Measurements from ENCODE around the gene BCKDHA. TPM values are rescaled to one million over a fixed set of nuclear protein-coding genes. Genes with fewer than 3 reads are reported as not detected.
"Not testable (repeated sequence)": the region's sequence is repeated elsewhere in the genome, so short reads cannot be mapped to it uniquely, and the experiment has no call there.

Gene BCKDHA
- polyA plus RNA-seq, 1 of the 3 experiments (the other 2 are of a cell fraction), result 30.9 TPM

- CTCF ChIA-PET, result no interaction called here
Observed at GRCh38 chr19:41434450-41434849, 36.8 kb downstream of the BCKDHA start.

GRCh38 chr19:41435376-41435775 lies 37.8 kb downstream of the BCKDHA start:
- peaks cover 13% of the 10 kb centered on the region; the same call in 1 of the 2 replicates for H3K79me2 ChIP-seq (ENCODE audit: insufficient read depth)
- not testable (repeated sequence) for H3K9ac ChIP-seq; H3K4me3 ChIP-seq (ENCODE audit: low read depth in 2 of 2, low read length in 1 of 2); H3K9me3 ChIP-seq; H3K9me2 ChIP-seq; H3K27me3 ChIP-seq (ENCODE audit: insufficient read depth); H3K4me2 ChIP-seq; H2AFZ ChIP-seq (ENCODE audit: low read depth); H3K27ac ChIP-seq (ENCODE audit: low read depth in 2 of 2, low read length in 1 of 2); H3F3A ChIP-seq (replicated peaks; ENCODE audit: insufficient read depth); H4K20me1 ChIP-seq (ENCODE audit: insufficient read depth); H3K4me1 ChIP-seq (ENCODE audit: control insufficient read depth in 1 of 2, insufficient read depth in 2 of 2, low read depth in 1 of 2, low read length in 1 of 2); DNase-seq
- CTCF ChIA-PET, result interaction anchor here (0.6 to 1.8 kb wide), 3 partner anchors 10 to 1172 kb away, joined by 3 to 4 read pairs (median 4); no protein-coding TSS in a partner anchor
- peaks cover 4 to 14% of the 10 kb centered on the region in 2 experiments for H3K36me3 ChIP-seq (replicated peaks in 1 of 2; ENCODE audit: control insufficient read depth in 1 of 2, insufficient read depth in 2 of 2, low read length in 1 of 2)
- WGBS (ENCODE audit: low lambda C conversion rate), result 97% methylated on average over 11 of the region's 11 CpGs
- POLR2A ChIA-PET, result interaction anchor here (0.5 to 0.6 kb wide), 2 partner anchors 79 to 679 kb away, joined by 3 to 4 read pairs; no protein-coding TSS in a partner anchor

More at GRCh38 chr19:41434450-41434849, 36.8 kb downstream of the BCKDHA start:
- 92% methylated on average over 5 of the region's 5 CpGs for WGBS (ENCODE audit: low lambda C conversion rate)
- Histone ChIP-seq H4K20me1 (ENCODE audit: insufficient read depth) (no peaks in the 10 kb centered on the region), H3K9ac (no peak overlapping the region), H3K79me2 (ENCODE audit: insufficient read depth) (peaks cover 13% of the 10 kb centered on the region; the same call in 1 of the 2 replicates), H3K36me3 (replicated peaks in 1 of 2; ENCODE audit: control insufficient read depth in 1 of 2, insufficient read depth in 2 of 2, low read length in 1 of 2) (peaks cover 4 to 14% of the 10 kb centered on the region in 2 experiments), H3F3A (replicated peaks; ENCODE audit: insufficient read depth) (peaks cover 6% of the 10 kb centered on the region), H3K4me3 (ENCODE audit: low read depth in 2 of 2, low read length in 1 of 2) (no peak overlapping the region), H3K4me2 (no peak overlapping the region), H3K27ac (ENCODE audit: low read depth in 2 of 2, low read length in 1 of 2) (no peak overlapping the region), H3K9me3 (no peaks in the 10 kb centered on the region), H3K9me2 (no peaks in the 10 kb centered on the region), H3K4me1 (ENCODE audit: control insufficient read depth in 1 of 2, insufficient read depth in 2 of 2, low read depth in 1 of 2, low read length in 1 of 2) (peaks cover 0 to 4% of the 10 kb centered on the region in 2 experiments; a peak in 3 of 4 replicates), H2AFZ (ENCODE audit: low read depth) (no peak overlapping the region), H3K27me3 (ENCODE audit: insufficient read depth) (no peaks in the 10 kb centered on the region)
- TF ChIP-seq, protein P1, sequence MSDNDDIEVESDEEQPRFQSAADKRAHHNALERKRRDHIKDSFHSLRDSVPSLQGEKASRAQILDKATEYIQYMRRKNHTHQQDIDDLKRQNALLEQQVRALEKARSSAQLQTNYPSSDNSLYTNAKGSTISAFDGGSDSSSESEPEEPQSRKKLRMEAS (IDR thresholded peaks at IDR 0.05; ENCODE audit: low read depth), result no peak
- no peak for TF ChIP-seq TAF1 (IDR thresholded peaks at IDR 0.05; ENCODE audit: borderline replicate concordance, low read depth, low read length)
- TF ChIP-seq RXRA (IDR thresholded peaks at IDR 0.05; ENCODE audit: borderline replicate concordance, low read depth), result no peak
- no peak for TF ChIP-seq GATA2 (CRISPR knock-in tag; IDR thresholded peaks at IDR 0.05)
- TF ChIP-seq, protein P2, sequence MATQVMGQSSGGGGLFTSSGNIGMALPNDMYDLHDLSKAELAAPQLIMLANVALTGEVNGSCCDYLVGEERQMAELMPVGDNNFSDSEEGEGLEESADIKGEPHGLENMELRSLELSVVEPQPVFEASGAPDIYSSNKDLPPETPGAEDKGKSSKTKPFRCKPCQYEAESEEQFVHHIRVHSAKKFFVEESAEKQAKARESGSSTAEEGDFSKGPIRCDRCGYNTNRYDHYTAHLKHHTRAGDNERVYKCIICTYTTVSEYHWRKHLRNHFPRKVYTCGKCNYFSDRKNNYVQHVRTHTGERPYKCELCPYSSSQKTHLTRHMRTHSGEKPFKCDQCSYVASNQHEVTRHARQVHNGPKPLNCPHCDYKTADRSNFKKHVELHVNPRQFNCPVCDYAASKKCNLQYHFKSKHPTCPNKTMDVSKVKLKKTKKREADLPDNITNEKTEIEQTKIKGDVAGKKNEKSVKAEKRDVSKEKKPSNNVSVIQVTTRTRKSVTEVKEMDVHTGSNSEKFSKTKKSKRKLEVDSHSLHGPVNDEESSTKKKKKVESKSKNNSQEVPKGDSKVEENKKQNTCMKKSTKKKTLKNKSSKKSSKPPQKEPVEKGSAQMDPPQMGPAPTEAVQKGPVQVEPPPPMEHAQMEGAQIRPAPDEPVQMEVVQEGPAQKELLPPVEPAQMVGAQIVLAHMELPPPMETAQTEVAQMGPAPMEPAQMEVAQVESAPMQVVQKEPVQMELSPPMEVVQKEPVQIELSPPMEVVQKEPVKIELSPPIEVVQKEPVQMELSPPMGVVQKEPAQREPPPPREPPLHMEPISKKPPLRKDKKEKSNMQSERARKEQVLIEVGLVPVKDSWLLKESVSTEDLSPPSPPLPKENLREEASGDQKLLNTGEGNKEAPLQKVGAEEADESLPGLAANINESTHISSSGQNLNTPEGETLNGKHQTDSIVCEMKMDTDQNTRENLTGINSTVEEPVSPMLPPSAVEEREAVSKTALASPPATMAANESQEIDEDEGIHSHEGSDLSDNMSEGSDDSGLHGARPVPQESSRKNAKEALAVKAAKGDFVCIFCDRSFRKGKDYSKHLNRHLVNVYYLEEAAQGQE (IDR thresholded peaks at IDR 0.05; ENCODE audit: low read depth, low read length), result no peak
- TF ChIP-seq JUND (IDR thresholded peaks at IDR 0.05), result no peak
- no peak for TF ChIP-seq YY1 (IDR thresholded peaks at IDR 0.05; ENCODE audit: low read depth)
- no peak for TF ChIP-seq ELF1 (IDR thresholded peaks at IDR 0.05)
- TF ChIP-seq, protein P3, sequence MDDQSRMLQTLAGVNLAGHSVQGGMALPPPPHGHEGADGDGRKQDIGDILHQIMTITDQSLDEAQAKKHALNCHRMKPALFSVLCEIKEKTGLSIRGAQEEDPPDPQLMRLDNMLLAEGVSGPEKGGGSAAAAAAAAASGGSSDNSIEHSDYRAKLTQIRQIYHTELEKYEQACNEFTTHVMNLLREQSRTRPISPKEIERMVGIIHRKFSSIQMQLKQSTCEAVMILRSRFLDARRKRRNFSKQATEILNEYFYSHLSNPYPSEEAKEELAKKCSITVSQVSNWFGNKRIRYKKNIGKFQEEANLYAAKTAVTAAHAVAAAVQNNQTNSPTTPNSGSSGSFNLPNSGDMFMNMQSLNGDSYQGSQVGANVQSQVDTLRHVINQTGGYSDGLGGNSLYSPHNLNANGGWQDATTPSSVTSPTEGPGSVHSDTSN (IDR thresholded peaks at IDR 0.05), result no peak
- TF ChIP-seq TCF12 (IDR thresholded peaks at IDR 0.05), result no peak
- TF ChIP-seq FOXM1 (IDR thresholded peaks at IDR 0.05; ENCODE audit: low read depth), result no peak
- TF ChIP-seq SIN3A (IDR thresholded peaks at IDR 0.05; ENCODE audit: borderline replicate concordance, low read depth, low read length), result no peak
- no peak for DNase-seq
- POLR2A ChIA-PET, result no interaction called here
